CD14-positive monocyte (primary cell): ENCODE results near the gene FAM228A. TPM values are rescaled to one million over a fixed set of nuclear protein-coding genes. Genes with fewer than 3 reads are reported as not detected.

Experiments
- DNase-seq, 3 donors: peaks; one replicate each; pipeline ENCODE4 v3.0.0-alpha.2; 2011 to 2022
- H2AFZ ChIP-seq: 2 replicates; pipeline ENCODE4 v1.6.0; 2012; ENCODE audit warnings: mild to moderate bottlenecking, low read depth, low read length, inconsistent platforms; ENCODE audit not compliant: insufficient read depth, poor library complexity, severe bottlenecking
- H3K27ac ChIP-seq, 2 donors: 1 replicate in 1 of 2; 2 replicates in 1 of 2; pipeline ENCODE4 v1.5.1; 2012 to 2013; ENCODE audit warnings: low read length in 2 of 2, control low read depth in 1 of 2, inconsistent platforms in 1 of 2, low read depth in 1 of 2, mild to moderate bottlenecking in 1 of 2
- H3K27me3 ChIP-seq, 2 donors: one replicate each; pipeline versions ENCODE4 v1.6.0 to v1.6.1; 2011 to 2013; ENCODE audit warnings: low read length in 2 of 2; ENCODE audit not compliant: control insufficient read depth in 2 of 2, insufficient read depth in 2 of 2
- H3K36me3 ChIP-seq, 2 donors: replicated peaks in 1 of 2; 1 replicate in 1 of 2; 2 replicates in 1 of 2; pipeline versions ENCODE4 v1.5.1 to v1.6.1; 2012 to 2013; ENCODE audit warnings: low read length in 2 of 2, control low read depth in 1 of 2, inconsistent platforms in 1 of 2, mild to moderate bottlenecking in 1 of 2; ENCODE audit not compliant: insufficient read depth in 2 of 2, control insufficient read depth in 1 of 2
- H3K4me1 ChIP-seq, 2 donors: 1 replicate in 1 of 2; 2 replicates in 1 of 2; pipeline versions ENCODE4 v1.5.1 to v1.6.1; 2012 to 2013; ENCODE audit warnings: low read length in 2 of 2, control low read depth in 1 of 2, inconsistent platforms in 1 of 2, mild to moderate bottlenecking in 1 of 2, moderate library complexity in 1 of 2; ENCODE audit not compliant: insufficient read depth in 2 of 2, control insufficient read depth in 1 of 2
- H3K4me2 ChIP-seq: replicated peaks from 2 replicates; pipeline ENCODE3; 2012; ENCODE audit warnings: low read length, moderate library complexity, mild to moderate bottlenecking; ENCODE audit not compliant: poor library complexity, severe bottlenecking; ENCODE audit errors: extremely low read depth
- H3K4me3 ChIP-seq, 3 experiments: fragments of 200-600 bp in 1 of 3; sonication (generic) in 1 of 3; replicated peaks in 1 of 3; 1 replicate in 2 of 3; 2 replicates in 1 of 3; pipeline ENCODE4 v1.5.1; 2011 to 2013; ENCODE audit warnings: low read length in 3 of 3, mild to moderate bottlenecking in 3 of 3, control low read depth in 2 of 3, low read depth in 2 of 3, inconsistent platforms in 1 of 3, moderate library complexity in 1 of 3
- H3K79me2 ChIP-seq: 2 replicates; pipeline ENCODE4 v1.6.0; 2012; ENCODE audit warnings: mild to moderate bottlenecking, control low read depth, inconsistent platforms, low read length, moderate library complexity; ENCODE audit not compliant: insufficient read depth
- H3K9ac ChIP-seq: 2 replicates; pipeline ENCODE4 v1.6.0; 2017; ENCODE audit warnings: low read length, mild to moderate bottlenecking; ENCODE audit not compliant: insufficient read depth, poor library complexity, severe bottlenecking
- H3K9me3 ChIP-seq, 2 donors: replicated peaks in 1 of 2; 1 replicate in 1 of 2; 2 replicates in 1 of 2; pipeline versions ENCODE4 v1.5.1 to v1.6.1; 2012 to 2013; ENCODE audit warnings: low read length in 2 of 2, control low read depth in 1 of 2; ENCODE audit not compliant: control insufficient read depth in 1 of 2, insufficient read depth in 1 of 2
- H4K20me1 ChIP-seq: 2 replicates; pipeline ENCODE4 v1.6.0; 2012; ENCODE audit warnings: mild to moderate bottlenecking, low read length, control low read depth, moderate library complexity; ENCODE audit not compliant: insufficient read depth
- H3K27ac Mint-ChIP-seq, 7 donors: one replicate each; pipeline ENCODE4 v1.8.0; 2020; ENCODE audit warnings: mild to moderate bottlenecking in 7 of 7, mixed read lengths in 7 of 7, moderate library complexity in 6 of 7, inconsistent platforms in 2 of 7
- H3K27me3 Mint-ChIP-seq, 3 donors: one replicate each; pipeline ENCODE4 v1.8.0; 2021 to 2022; ENCODE audit warnings: low read depth in 3 of 3, mild to moderate bottlenecking in 3 of 3, mixed read lengths in 3 of 3, moderate library complexity in 3 of 3, inconsistent platforms in 1 of 3
- H3K36me3 Mint-ChIP-seq, 2 donors: one replicate each; pipeline ENCODE4 v1.8.0; 2020; ENCODE audit warnings: mixed read lengths in 2 of 2, inconsistent platforms in 1 of 2, mild to moderate bottlenecking in 1 of 2
- H3K4me1 Mint-ChIP-seq: one replicate; pipeline ENCODE4 v1.8.0; 2020; ENCODE audit warnings: mild to moderate bottlenecking, mixed read lengths
- H3K4me3 Mint-ChIP-seq, 2 donors: one replicate each; pipeline ENCODE4 v1.8.0; 2020; ENCODE audit warnings: mild to moderate bottlenecking in 2 of 2, mixed read lengths in 2 of 2, moderate library complexity in 1 of 2
- H3K9me3 Mint-ChIP-seq, 7 donors: one replicate each; pipeline ENCODE4 v1.8.0; 2020 to 2022; ENCODE audit warnings: mixed read lengths in 7 of 7, mild to moderate bottlenecking in 6 of 7, moderate library complexity in 6 of 7, inconsistent platforms in 2 of 7
- CTCF ChIP-seq: fragments of 200-600 bp; IDR thresholded peaks from one replicate; pipeline ENCODE4 v1.8.0; 2022; ENCODE audit warnings: antibody characterized with exemption, mild to moderate bottlenecking
- WGBS: methylation state at CpG from one replicate; pipeline ENCODE4 v1.1.5; 2013; ENCODE audit warnings: missing lambda C conversion rate; ENCODE audit not compliant: insufficient coverage; 5-methylcytosine and 5-hydroxymethylcytosine counted together
- intact Hi-C, 2 donors: fragments of 100-400 bp; cut with micrococcal nuclease; formaldehyde crosslinking; loops; one replicate each; pipeline versions ENCODE4 v1.15.0 to v1.15.1; 2023
- polyA minus RNA-seq: library from RNA; depleted of rRNA, polyadenylated mRNA; stranded (reverse); fragments of >200 nt; gene quantifications from 2 replicates; pipeline ENCODE4 v1.2.3, GENCODE V29; 2012
- polyA plus RNA-seq, 3 donors: library from polyadenylated mRNA; depleted of rRNA in 1 of 3; unstranded in 2 of 3; stranded (reverse) in 1 of 3; fragments of 300-500 nt in 2 of 3; fragments of >200 nt in 1 of 3; fragmentation: Illumina TruSeq in 2 of 3; gene quantifications; 1 replicate in 2 of 3; 2 replicates in 1 of 3; pipeline ENCODE4 v1.2.3, GENCODE V29; 2012 to 2021
- total RNA-seq, 12 experiments: library from RNA in 1 of 12; stranded (reverse) in 1 of 12; fragments of 120-200 nt in 1 of 12; gene quantifications; one replicate each; pipeline ENCODE4 v1.2.4 and lab custom pipeline; 2013 to 2026; ENCODE audit warnings: mixed read lengths in 6 of 12, inconsistent platforms in 1 of 12

Gene FAM228A
- 0.19 TPM for total RNA-seq (2013)
- under 1 TPM in 2 of 3 donors, not detected in 1; 0.09 to 0.17 TPM for polyA plus RNA-seq
- polyA minus RNA-seq = 0.16 and 0.28 TPM in 2 replicates
- total RNA-seq (lab: John Stamatoyannopoulos, UW) = 0 to 0.35 (median 0.14) reads per million in 11 experiments

GRCh38 chr2:24174851-24175277 lies at the start of gene FAM228A:
Gene FAM228A, plus strand, starts transcription at chr2:24175053. Its CDS starts 428 bp downstream, at chr2:24175481.
- Histone ChIP-seq H3K9ac (no peak within 1 kb of the TSS), H3K4me2 (no peak within 1 kb of the TSS), H3K27me3 (no peaks in the 10 kb centered on the region), H3K4me3 (no peak within 1 kb of the TSS), H3K36me3 (no peaks in the 10 kb centered on the region), H3K27ac (no peak within 1 kb of the TSS), H3K4me1 (no peaks in the 10 kb centered on the region), H4K20me1 (no peaks in the 10 kb centered on the region), H3K79me2 (no peaks in the 10 kb centered on the region), H3K9me3 (peaks cover 0 to 5% of the 10 kb centered on the region in 2 donors), H2AFZ (no peak within 1 kb of the TSS)
- intact Hi-C loops = no loop called here
- Mint-ChIP-seq H3K27ac (no peak within 1 kb of the TSS), H3K9me3 (peaks cover 0 to 9% (median 4%) of the 10 kb centered on the region in 7 donors), H3K27me3 (peaks cover 3 to 12% (median 7%) of the 10 kb centered on the region in 3 donors), H3K4me1 (no peaks in the 10 kb centered on the region), H3K36me3 (no peaks in the 10 kb centered on the region), H3K4me3 (peak within 1 kb of the TSS in 1 of 2 donors; percentile 43)
- no peak for TF ChIP-seq CTCF
- DNase-seq = no peak
- WGBS = 40% methylated on average over 46 of the region's 46 CpGs

- Histone ChIP-seq H3K4me3 (no peak overlapping the region), H3K79me2 (no peaks in the 10 kb centered on the region), H3K36me3 (no peaks in the 10 kb centered on the region), H3K27me3 (no peaks in the 10 kb centered on the region), H3K9ac (no peak overlapping the region), H4K20me1 (no peaks in the 10 kb centered on the region), H3K4me2 (no peak overlapping the region), H3K4me1 (peaks cover 14 to 16% of the 10 kb centered on the region in 2 donors), H3K9me3 (no peaks in the 10 kb centered on the region), H3K27ac (no peak overlapping the region), H2AFZ (no peak overlapping the region)
- DNase-seq = no peak
- Mint-ChIP-seq H3K4me3 (no peak overlapping the region), H3K27ac (no peak overlapping the region), H3K9me3 (no peaks in the 10 kb centered on the region), H3K36me3 (peaks cover 5 to 16% of the 10 kb centered on the region in 2 donors), H3K4me1 (peaks cover 20% of the 10 kb centered on the region), H3K27me3 (peaks cover 0 to 3% (median 0%) of the 10 kb centered on the region in 3 donors)
- TF ChIP-seq CTCF = no peak
- no CpG with 5 or more reads among the region's 1 CpG for WGBS
- intact Hi-C loops = no loop called here
Measured at GRCh38 chr2:24125956-24126355, 48.9 kb upstream of the FAM228A start.
